Measurements from ENCODE around the gene ZC3H14.

GRCh38 chr14:88660056-88660455 lies 97.2 kb downstream of the ZC3H14 start:
- TF ChIP-seq POLR2A (IDR thresholded peaks at IDR 0.05) (no peak), CTCF (IDR thresholded peaks at IDR 0.05) (no peak)
